SU-DHL-6 (cell line): ENCODE data around the gene CLDN4.

Experiments
- H2AFZ ChIP-seq: fragments of 200-600 bp; sonication (generic); 2 replicates; pipeline ENCODE4 v1.6.1; 2014; ENCODE audit warnings: low read depth, mild to moderate bottlenecking, moderate library complexity, mixed read lengths, antibody characterized with exemption, low read length; ENCODE audit not compliant: severe bottlenecking
- H3F3A ChIP-seq: fragments of 200-600 bp; shearing (Covaris generic); 2 replicates; pipeline ENCODE4 v1.6.0; 2016; ENCODE audit warnings: antibody characterized with exemption, mild to moderate bottlenecking; ENCODE audit not compliant: insufficient read depth
- H3K27ac ChIP-seq: fragments of 200-600 bp; sonication (generic); 2 replicates; pipeline ENCODE4 v1.5.1; 2016; ENCODE audit warnings: low read depth, mild to moderate bottlenecking, low read length, moderate library complexity, mixed read lengths
- H3K27me3 ChIP-seq: fragments of 200-600 bp; sonication (generic), shearing (Covaris generic); 2 replicates; pipeline ENCODE4 v1.6.0; 2014; ENCODE audit warnings: mild to moderate bottlenecking, low read length
- H3K36me3 ChIP-seq: fragments of 200-600 bp; sonication (generic); 2 replicates; pipeline ENCODE4 v1.6.1; 2014; ENCODE audit warnings: mild to moderate bottlenecking, low read length, mixed read lengths
- H3K4me2 ChIP-seq: fragments of 300-600, 200-600 bp; shearing (Covaris generic), sonication (generic); 2 replicates; pipeline ENCODE4 v1.6.0; 2014; ENCODE audit warnings: low read length, low read depth, mild to moderate bottlenecking; ENCODE audit not compliant: poor library complexity, severe bottlenecking
- H3K4me3 ChIP-seq: fragments of 200-600 bp; sonication (generic); 2 replicates; pipeline ENCODE4 v1.5.1; 2014; ENCODE audit warnings: antibody characterized with exemption, low read length, mild to moderate bottlenecking, mixed read lengths; ENCODE audit not compliant: insufficient read depth, poor library complexity, severe bottlenecking
- H3K79me2 ChIP-seq: fragments of 200-600 bp; sonication (generic); 2 replicates; pipeline ENCODE4 v1.6.1; 2014; ENCODE audit warnings: mild to moderate bottlenecking, low read length, moderate library complexity; ENCODE audit not compliant: insufficient read depth
- H3K9ac ChIP-seq: fragments of 200-600 bp; sonication (generic); 2 replicates; pipeline ENCODE4 v1.7.0; 2014; ENCODE audit warnings: mild to moderate bottlenecking, low read length
- H3K9me2 ChIP-seq: fragments of 200-600 bp; sonication (generic); replicated peaks from 2 replicates; pipeline ENCODE4 v1.6.1; 2014; ENCODE audit warnings: low read length; ENCODE audit not compliant: insufficient read depth
- H3K9me3 ChIP-seq: fragments of 200-600 bp; sonication (generic); 2 replicates; pipeline ENCODE4 v1.6.1; 2014; ENCODE audit warnings: low read length, mixed read lengths; ENCODE audit not compliant: insufficient read depth
- H4K20me1 ChIP-seq: fragments of 200-600 bp; sonication (generic); 2 replicates; pipeline ENCODE4 v1.6.1; 2014; ENCODE audit warnings: low read depth, mild to moderate bottlenecking, antibody characterized with exemption, low read length, moderate library complexity, mixed read lengths
- EZH2phosphoT487 ChIP-seq: fragments of 200-600 bp; sonication (generic), shearing (Covaris generic); conservative IDR thresholded peaks from 2 replicates; pipeline ENCODE4 v1.6.1; 2018; ENCODE audit warnings: mild to moderate bottlenecking, antibody characterized with exemption, low read length, moderate library complexity, mixed read lengths
- TF ChIP-seq, protein P1 (sequence below): fragments of 200-600 bp; sonication (generic); IDR thresholded peaks from one replicate; pipeline ENCODE4 v1.5.1; 2017; ENCODE audit warnings: antibody characterized with exemption, mild to moderate bottlenecking, low read length, moderate library complexity; ENCODE audit not compliant: insufficient read depth, poor library complexity, severe bottlenecking

CLDN4 gene

DNA sequence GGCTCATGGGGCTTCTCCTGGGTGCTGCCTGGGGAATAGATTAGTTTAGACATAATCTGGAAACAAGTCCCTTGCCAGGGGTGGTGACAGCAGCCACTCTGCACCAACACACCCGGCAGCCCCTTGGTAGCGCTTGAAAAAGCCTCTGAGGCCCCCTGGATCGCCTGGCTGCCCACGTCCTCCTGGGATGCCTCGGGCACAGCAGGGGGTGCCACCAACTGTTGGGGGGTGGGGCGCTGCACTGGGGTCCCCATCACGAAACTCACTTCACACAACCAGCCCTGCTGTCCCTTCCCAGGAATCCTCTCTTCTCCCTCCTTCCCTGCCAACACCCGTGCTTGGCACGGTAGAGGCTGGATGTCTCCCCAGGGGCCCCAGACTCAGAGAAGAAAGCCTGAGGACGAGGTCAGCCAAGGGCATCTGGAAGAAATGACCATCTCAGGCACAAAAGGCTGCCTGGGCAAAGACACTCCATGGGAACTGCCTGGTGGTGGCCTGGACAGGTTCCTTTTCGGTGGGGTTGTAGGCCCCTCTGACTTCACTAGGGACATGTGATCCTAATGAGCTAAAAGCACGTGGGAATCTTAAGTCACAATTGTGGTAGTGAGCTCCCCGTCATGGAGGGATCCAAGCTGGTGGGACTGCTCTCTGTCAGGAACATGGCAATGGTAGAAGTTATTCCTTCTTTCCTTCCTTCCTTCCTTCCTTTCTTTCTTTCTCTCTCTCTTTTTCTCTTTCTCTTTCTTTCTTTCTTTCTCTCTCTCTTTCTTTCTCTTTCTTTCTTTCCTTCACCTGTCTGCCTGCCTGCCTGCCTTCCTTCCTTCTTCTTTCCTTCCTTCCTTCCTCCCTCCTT is 41.5 kb downstream of the CLDN4 start:
- H3K9me2 ChIP-seq, result no peaks in the 10 kb centered on the region
- H3K9me3 ChIP-seq, result no peaks in the 10 kb centered on the region
- TF ChIP-seq EZH2phosphoT487, result no peak
- TF ChIP-seq, protein P1, sequence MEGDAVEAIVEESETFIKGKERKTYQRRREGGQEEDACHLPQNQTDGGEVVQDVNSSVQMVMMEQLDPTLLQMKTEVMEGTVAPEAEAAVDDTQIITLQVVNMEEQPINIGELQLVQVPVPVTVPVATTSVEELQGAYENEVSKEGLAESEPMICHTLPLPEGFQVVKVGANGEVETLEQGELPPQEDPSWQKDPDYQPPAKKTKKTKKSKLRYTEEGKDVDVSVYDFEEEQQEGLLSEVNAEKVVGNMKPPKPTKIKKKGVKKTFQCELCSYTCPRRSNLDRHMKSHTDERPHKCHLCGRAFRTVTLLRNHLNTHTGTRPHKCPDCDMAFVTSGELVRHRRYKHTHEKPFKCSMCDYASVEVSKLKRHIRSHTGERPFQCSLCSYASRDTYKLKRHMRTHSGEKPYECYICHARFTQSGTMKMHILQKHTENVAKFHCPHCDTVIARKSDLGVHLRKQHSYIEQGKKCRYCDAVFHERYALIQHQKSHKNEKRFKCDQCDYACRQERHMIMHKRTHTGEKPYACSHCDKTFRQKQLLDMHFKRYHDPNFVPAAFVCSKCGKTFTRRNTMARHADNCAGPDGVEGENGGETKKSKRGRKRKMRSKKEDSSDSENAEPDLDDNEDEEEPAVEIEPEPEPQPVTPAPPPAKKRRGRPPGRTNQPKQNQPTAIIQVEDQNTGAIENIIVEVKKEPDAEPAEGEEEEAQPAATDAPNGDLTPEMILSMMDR, result no peak
- H3K4me3 ChIP-seq, result no peak overlapping the region
- H3K27me3 ChIP-seq, result no peaks in the 10 kb centered on the region
- H3K9ac ChIP-seq, result no peak overlapping the region
- H2AFZ ChIP-seq, result no peak overlapping the region
- no peak overlapping the region for H3K4me2 ChIP-seq
- no peak overlapping the region for H3K27ac ChIP-seq
- H3K36me3 ChIP-seq, result no peaks in the 10 kb centered on the region
- no peaks in the 10 kb centered on the region for H4K20me1 ChIP-seq
- no peaks in the 10 kb centered on the region for H3F3A ChIP-seq
- no peaks in the 10 kb centered on the region for H3K79me2 ChIP-seq

DNA sequence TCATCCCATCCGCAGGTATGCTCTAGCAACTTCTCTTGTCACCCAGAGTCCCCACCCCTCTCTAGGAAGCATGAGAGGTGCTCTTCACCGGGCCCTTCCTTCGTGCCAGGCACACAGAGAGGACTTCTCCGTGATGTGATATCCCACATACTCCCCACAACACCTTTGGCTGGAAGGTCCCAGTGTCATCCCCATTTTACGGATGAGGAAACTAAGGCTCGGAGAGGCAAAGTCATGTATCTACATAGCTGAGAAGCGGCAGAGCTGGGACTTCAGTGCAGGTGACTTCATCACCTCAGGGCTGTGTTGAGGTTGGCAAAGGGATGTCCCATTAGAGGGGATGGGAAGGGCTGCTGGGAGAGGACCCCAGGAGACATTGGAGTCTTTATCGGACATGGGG is 45.6 kb downstream of the CLDN4 start:
- no peak overlapping the region for H3K9ac ChIP-seq
- no peak for TF ChIP-seq EZH2phosphoT487
- TF ChIP-seq, protein P1, result no peak
- no peaks in the 10 kb centered on the region for H3K36me3 ChIP-seq
- H3K4me2 ChIP-seq, result no peak overlapping the region
- peaks cover 3% of the 10 kb centered on the region; the same call in 1 of the 2 replicates for H3K27me3 ChIP-seq
- no peaks in the 10 kb centered on the region for H4K20me1 ChIP-seq
- no peak overlapping the region for H3K27ac ChIP-seq
- H2AFZ ChIP-seq, result no peak overlapping the region
- H3K9me3 ChIP-seq, result no peaks in the 10 kb centered on the region
- H3K79me2 ChIP-seq, result no peaks in the 10 kb centered on the region
- H3F3A ChIP-seq, result no peaks in the 10 kb centered on the region
- no peak overlapping the region for H3K4me3 ChIP-seq
- H3K9me2 ChIP-seq, result no peaks in the 10 kb centered on the region

DNA sequence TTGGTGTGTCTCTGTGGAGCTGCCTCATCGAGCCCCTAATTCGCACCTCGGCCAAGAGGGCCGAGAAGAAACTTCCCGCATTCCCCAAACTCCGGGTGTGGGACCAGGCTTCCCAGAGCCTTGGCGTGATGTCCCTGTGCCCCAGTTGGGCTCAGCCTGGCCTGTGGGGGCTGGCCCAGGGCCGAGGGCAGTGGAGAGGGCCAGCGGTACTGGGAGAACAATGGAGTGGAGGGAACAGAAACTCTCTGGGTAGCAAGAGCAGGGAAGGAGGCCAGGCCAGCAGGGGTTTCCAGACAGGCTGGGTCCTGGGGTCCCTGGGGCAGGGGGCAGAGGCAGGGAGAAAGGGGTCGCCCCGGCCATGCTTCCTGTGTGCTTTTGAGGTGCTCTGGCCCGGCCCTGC is 46.2 kb downstream of the CLDN4 start:
- H3K36me3 ChIP-seq, result no peaks in the 10 kb centered on the region
- no peak overlapping the region for H3K9ac ChIP-seq
- no peaks in the 10 kb centered on the region for H3F3A ChIP-seq
- no peak overlapping the region for H3K4me2 ChIP-seq
- no peaks in the 10 kb centered on the region for H3K9me3 ChIP-seq
- H4K20me1 ChIP-seq, result no peaks in the 10 kb centered on the region
- H3K9me2 ChIP-seq, result no peaks in the 10 kb centered on the region
- no peaks in the 10 kb centered on the region for H3K79me2 ChIP-seq
- H3K27ac ChIP-seq, result no peak overlapping the region
- no peak for TF ChIP-seq EZH2phosphoT487
- TF ChIP-seq, protein P1, result no peak
- H2AFZ ChIP-seq, result no peak overlapping the region
- H3K27me3 ChIP-seq, result peaks cover 3% of the 10 kb centered on the region; the same call in 1 of the 2 replicates
- H3K4me3 ChIP-seq, result no peak overlapping the region
